GM19372 (cell line): ENCODE results near the gene REPIN1.
"Not testable (repeated sequence)": the region's sequence is repeated elsewhere in the genome, so short reads cannot be mapped to it uniquely, and the experiment has no call there.

Experiments used
- ATAC-seq: cut with Tn5 transposase; IDR thresholded peaks from one replicate; pipeline ENCODE4 v1.9.1; 2021; ENCODE audit warnings: mild to moderate bottlenecking, low read depth, moderate library complexity; ENCODE audit not compliant: unreplicated experiment

REPIN1 gene

DNA sequence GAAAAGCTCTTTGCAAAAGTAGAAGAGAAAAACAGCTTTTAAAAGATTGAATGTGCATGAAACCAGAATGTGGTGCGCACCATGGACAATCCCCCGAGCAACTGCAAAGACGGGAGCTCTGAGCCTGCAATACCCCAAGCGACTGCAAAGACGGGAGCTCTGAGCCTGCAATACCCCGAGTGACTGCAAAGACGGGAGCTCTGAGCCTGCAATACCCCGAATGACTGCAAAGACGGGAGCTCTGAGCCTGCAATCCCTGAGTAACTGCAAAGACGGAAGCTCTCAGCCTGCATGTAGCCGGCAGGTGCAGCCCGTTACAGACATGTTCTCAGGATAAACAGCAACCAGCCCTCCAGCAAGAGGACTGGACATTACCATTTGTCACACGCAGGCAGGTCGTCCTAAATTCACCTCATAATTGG lies 16.7 kb downstream of the REPIN1 start:
- no peak for ATAC-seq

- not testable (repeated sequence) for ATAC-seq
These were observed 17.3 kb downstream of the REPIN1 start for GRCh38 chr7:150385884-150386283.

GRCh38 chr7:150388306-150388705 lies 19.7 kb downstream of the REPIN1 start:
- no peak for ATAC-seq

- ATAC-seq, result no peak
These were observed 20.3 kb downstream of the REPIN1 start for GRCh38 chr7:150388709-150389531.

- no peak for ATAC-seq
These were observed 20.9 kb downstream of the REPIN1 start for GRCh38 chr7:150389532-150389816.

DNA sequence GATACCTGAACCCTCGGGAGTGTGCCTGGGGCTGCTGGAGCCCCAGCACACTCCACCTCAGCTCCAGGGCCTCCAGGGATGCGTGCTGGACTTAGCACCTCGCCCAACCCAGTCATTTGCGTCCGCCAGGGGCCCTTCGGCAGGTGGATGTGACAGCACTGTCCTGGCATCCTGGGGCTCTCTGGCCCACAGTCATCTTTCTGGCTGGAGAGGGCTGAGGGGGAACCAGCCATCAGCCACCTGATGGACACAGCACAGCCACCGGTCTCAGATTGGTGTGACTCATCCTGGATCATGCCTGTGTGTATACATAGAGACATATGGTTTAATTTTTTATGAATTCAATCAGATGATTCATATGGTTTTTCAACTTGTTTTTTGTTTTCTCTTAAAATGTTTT lies 21.6 kb downstream of the REPIN1 start:
- ATAC-seq, result no peak

GRCh38 chr7:150393325-150393724 lies 24.7 kb downstream of the REPIN1 start:
- no peak for ATAC-seq

DNA sequence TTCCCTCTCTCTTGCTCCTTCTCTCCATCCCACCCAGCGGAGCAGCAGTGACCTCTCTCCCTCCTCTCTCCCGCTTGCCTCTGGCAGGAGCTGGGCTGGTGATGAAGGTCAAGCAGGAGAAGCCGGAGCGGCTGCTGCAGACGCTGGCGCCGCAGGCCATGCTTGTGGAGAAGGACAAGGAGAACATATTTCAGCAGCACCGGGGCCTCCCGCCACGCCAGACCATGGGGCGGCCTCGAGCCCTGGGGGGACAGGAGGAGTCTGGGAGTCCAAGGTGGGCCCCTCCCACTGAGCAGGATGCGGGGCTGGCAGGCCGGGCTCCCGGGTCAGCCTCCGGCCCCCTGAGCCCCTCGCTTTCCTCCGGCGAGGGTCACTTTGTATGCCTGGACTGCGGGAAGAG lies 27.8 kb downstream of the REPIN1 start:
- ATAC-seq, result no peak

DNA sequence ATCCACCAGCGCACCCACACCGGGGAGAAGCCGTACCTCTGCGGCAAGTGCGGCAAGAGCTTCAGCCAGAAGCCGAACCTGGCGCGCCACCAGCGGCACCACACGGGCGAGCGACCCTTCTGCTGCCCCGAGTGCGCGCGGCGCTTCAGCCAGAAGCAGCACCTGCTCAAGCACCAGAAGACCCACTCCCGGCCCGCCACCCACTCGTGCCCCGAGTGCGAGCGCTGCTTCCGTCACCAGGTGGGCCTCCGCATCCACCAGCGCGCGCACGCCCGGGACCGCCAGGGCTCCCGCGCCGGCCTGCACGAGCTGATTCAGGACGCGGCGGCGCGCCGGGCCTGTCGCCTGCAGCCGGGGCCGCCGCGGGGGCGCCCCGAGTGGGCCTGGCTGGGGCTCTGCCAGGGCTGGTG lies 28.2 kb downstream of the REPIN1 start:
- no peak for ATAC-seq

GRCh38 chr7:150397346-150398107 lies 28.9 kb downstream of the REPIN1 start:
- ATAC-seq, result no peak

DNA sequence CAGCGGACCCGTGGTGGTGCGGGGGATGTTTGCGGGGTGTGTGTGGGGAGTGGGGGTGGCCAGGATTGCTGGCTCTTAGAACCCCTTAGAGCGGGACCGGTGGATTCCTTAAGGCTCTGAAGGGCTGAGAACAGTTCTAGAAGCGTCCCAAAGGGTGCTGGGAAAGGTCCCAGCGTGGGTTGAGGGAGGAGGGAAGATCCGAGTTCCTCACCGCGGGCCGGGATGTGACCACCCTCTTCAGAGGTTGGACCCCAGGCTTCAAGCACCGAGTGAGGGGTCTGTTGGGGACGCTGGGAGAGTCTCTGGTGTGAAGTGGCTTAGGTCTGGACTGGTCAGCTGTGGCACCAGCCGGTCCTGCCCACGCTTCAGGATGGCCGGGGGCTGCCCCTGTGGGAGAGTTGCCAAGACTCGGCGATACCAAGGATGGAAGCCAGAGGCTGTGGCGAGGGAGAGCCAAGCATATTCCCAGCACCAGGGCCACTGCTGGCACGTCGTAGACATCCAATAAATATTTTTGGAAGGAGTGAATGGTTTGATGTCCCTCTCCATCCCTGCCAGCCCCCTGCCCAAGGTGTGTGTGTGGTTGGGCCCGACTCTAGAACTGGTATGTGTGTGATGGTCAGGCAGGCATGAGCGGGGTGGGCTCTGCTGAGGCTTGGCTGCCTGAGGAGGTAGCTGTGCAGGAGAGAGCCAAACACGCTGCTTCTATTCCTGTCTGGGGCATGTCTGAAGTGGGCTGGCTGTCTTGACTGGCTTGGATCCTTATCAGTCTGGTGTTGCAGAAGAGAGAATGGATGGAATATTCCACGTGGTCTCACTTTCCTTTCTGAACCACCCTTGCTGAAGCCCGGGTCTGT lies 29.7 kb downstream of the REPIN1 start:
- ATAC-seq, result no peak

DNA sequence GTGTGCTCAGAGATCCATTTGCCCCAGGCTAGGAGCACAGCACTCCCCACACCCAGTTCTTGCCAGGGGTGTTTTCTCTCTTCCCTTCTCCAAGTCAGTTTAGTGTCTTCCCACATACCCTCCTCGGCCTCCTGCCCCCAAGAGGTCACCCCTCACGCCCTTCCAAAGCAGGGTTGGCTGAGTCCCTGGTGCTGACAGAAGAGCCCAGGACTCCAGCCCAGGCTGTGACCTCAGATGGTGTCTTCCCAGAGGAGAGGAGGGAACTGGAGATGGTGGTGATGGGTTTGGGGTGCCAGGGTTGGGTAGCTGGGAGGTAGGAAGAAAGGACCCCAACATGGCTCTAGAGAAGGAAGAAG lies 30.3 kb downstream of the REPIN1 start:
- ATAC-seq, result no peak

- no peak for ATAC-seq
These were observed 30.9 kb downstream of the REPIN1 start for GRCh38 chr7:150399421-150400007.

DNA sequence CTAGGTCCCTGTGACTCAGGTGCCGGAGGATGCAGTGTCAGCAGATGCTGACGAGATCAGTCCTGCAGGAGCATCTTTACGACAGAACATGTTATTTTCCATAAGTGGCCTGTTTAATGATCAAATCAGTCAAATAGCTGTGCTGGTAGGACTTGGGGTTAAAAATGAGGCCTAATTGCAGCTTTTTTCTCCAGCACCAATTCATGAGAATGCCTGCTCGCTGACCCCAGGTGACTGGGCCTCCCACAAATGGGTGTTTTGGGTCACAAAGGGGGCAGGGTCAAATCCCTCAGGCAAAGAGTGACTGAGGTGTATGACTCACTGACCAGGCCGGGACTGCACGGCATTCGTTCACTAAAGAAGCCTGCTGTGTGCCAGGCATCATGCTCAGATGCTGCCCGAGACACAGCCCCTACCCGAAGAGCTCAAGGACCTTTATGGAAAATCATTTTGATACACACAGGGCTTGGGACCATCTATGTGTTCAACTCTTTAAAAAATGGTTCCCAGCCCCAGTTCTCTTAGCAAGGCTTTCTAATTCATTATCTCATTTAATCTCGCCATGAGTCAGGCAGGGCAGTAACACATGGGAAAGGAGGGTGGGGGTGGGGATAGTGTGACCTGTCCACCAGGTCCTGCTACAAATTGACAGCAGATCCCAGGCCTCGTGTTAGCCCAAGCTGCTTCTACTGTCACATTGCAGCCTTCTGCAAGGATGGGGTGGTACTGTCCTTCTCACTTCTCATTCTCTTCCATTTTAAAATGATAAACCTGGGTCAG lies 31.6 kb downstream of the REPIN1 start:
- ATAC-seq, result no peak

- ATAC-seq, result no peak
These were observed 32.3 kb downstream of the REPIN1 start for GRCh38 chr7:150400788-150401423.

GRCh38 chr7:150401424-150401790 lies 32.8 kb downstream of the REPIN1 start:
- no peak for ATAC-seq

GRCh38 chr7:150401861-150402631 lies 33.4 kb downstream of the REPIN1 start:
- no peak for ATAC-seq

GRCh38 chr7:150402671-150403321 lies 34.2 kb downstream of the REPIN1 start:
- ATAC-seq, result no peak
